HG03097 (cell line): ENCODE results near the gene CHURC1.

Experiments used
- ATAC-seq: cut with Tn5 transposase; IDR thresholded peaks from one replicate; pipeline ENCODE4 v1.9.1; 2021; ENCODE audit not compliant: unreplicated experiment, low FRiP score

Gene CHURC1

GRCh38 chr14:64937821-64938193, 23.6 kb downstream of the CHURC1 start:
- ATAC-seq, result no peak

GRCh38 chr14:64938972-64939816, 24.9 kb downstream of the CHURC1 start:
- ATAC-seq, result no peak

GRCh38 chr14:64939817-64940190, 25.5 kb downstream of the CHURC1 start:
- no peak for ATAC-seq

GRCh38 chr14:64940336-64940910, 26.2 kb downstream of the CHURC1 start:
- no peak for ATAC-seq

- ATAC-seq, result no peak
These were observed 28.4 kb downstream of the CHURC1 start, which contains the start of gene GPX2 for GRCh38 chr14:64942531-64943111. GPX2 (minus strand) TSS chr14:64942745; CDS start chr14:64942726, 19 bp downstream.

- no peak for ATAC-seq
These were observed 29.3 kb downstream of the CHURC1 start for GRCh38 chr14:64943556-64943955.

- no peak for ATAC-seq
These were observed 29.8 kb downstream of the CHURC1 start for GRCh38 chr14:64944041-64944440.

GRCh38 chr14:64944861-64945260, 30.6 kb downstream of the CHURC1 start:
- no peak for ATAC-seq

- no peak for ATAC-seq
These were observed 31.4 kb downstream of the CHURC1 start for GRCh38 chr14:64945431-64946178.

GRCh38 chr14:64946310-64947045, 32.2 kb downstream of the CHURC1 start:
- no peak for ATAC-seq

GRCh38 chr14:64947710-64948611, 33.7 kb downstream of the CHURC1 start:
- no peak for ATAC-seq

- ATAC-seq, result no peak
These were observed 34.5 kb downstream of the CHURC1 start for GRCh38 chr14:64948612-64949210.

GRCh38 chr14:64950889-64951288, 36.6 kb downstream of the CHURC1 start:
- no peak for ATAC-seq

- ATAC-seq, result no peak
These were observed 37.0 kb downstream of the CHURC1 start for GRCh38 chr14:64951291-64951690.

GRCh38 chr14:64951724-64952123, 37.5 kb downstream of the CHURC1 start:
- ATAC-seq, result no peak

- no peak for ATAC-seq
These were observed 38.5 kb downstream of the CHURC1 start for GRCh38 chr14:64952598-64953309.

- no peak for ATAC-seq
These were observed 39.0 kb downstream of the CHURC1 start for GRCh38 chr14:64953310-64953654.

- ATAC-seq, result no peak
These were observed 39.4 kb downstream of the CHURC1 start for GRCh38 chr14:64953661-64954060.
